HG02588 (cell line): ENCODE data around the gene F12.
A peak's percentile ranks its signal among the peaks of the same experiment; 100 is the strongest.
"Not testable (repeated sequence)": the region's sequence is repeated elsewhere in the genome, so short reads cannot be mapped to it uniquely, and the experiment has no call there.

Source experiments
- ATAC-seq: cut with Tn5 transposase; IDR thresholded peaks from one replicate; pipeline ENCODE4 v1.9.1; 2021; ENCODE audit warnings: mild to moderate bottlenecking, moderate library complexity; ENCODE audit not compliant: unreplicated experiment

The F12 gene

GRCh38 chr5:177417081-177417480 is 7.7 kb upstream of the F12 start:
- ATAC-seq, result not testable (repeated sequence)

DNA sequence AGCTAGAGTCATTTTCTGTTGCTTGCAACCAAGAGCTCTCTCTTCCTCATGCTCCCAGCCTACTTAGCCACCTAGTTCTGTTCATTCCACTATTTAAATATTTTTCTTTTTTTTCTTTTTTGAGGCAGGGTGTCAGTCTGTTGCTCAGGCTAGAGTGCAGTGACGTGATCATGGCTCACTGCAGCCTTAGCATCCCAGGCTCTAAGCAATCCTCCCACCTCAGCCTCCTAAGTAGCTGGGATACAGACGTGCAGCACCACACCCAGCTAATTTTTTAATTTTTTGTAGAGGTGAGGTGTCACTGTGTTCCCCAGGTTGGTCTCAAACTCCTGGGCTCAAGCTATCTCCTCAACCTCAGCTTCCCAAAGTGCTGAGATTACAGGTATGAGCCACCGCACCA is 5.1 kb upstream of the F12 start:
- no peak for ATAC-seq

DNA sequence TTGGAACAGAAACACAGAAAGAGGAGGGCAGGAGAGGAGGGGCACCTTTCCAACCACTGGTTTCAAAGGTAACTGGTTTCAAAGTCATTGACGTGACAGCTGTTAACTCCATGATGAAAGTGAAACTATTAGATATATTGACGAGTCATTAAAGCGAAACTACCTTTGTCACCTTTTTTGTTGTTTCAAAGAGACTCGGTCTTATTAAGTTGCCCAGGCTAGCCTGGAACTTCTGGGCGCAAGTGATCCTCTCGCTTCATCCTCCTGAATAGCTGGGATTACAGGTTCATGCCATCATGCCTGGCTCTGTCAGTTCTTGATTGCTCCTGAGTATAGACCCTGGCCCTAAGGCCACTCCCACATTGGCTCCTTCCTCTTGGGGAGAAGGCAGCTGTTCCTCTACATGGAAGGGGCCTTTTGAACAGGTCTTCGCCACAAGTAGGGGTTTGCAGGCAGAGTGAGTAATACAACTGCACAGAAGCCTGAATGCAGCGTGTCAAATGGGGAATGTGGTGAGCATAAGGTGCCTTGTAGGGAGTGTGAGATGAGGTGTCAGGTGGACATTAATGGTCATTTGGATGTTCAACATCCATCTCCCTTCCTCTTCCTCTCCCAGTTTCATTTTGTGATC is 3.4 kb upstream of the F12 start:
- ATAC-seq, result peak; percentile 53

DNA sequence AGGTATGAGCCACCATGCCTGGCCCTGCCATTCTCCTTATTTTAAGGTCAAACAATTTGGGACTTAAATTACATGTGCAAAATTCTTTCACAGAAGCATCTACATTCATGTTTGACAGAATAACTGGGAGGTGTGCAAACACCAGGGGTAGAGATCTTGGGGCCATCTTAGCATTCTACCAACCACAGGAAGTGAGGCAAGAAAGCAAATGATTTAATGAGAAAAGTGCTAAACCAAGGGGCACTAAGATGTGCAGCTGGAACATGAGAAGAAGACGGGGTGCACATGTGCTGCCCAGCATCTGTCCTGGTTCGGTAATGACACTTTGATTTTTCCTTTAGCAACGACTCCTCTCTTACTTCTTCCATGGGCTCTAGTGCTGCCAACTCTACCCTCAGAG is 1.2 kb upstream of the F12 start:
- ATAC-seq, result no peak

- no peak for ATAC-seq
Measured at GRCh38 chr5:177405805-177406204, 3.6 kb downstream of the F12 start.

- ATAC-seq, result no peak
Measured at GRCh38 chr5:177405312-177405711, 4.1 kb downstream of the F12 start.

GRCh38 chr5:177404641-177405179 is 4.7 kb downstream of the F12 start:
- no peak for ATAC-seq

GRCh38 chr5:177403792-177404640 is 5.3 kb downstream of the F12 start:
- ATAC-seq, result peak; percentile 71

- peak; percentile 16 for ATAC-seq
Measured at GRCh38 chr5:177403102-177403791, 6.1 kb downstream of the F12 start.

GRCh38 chr5:177402271-177403043 is 6.9 kb downstream of the F12 start:
- no peak for ATAC-seq

DNA sequence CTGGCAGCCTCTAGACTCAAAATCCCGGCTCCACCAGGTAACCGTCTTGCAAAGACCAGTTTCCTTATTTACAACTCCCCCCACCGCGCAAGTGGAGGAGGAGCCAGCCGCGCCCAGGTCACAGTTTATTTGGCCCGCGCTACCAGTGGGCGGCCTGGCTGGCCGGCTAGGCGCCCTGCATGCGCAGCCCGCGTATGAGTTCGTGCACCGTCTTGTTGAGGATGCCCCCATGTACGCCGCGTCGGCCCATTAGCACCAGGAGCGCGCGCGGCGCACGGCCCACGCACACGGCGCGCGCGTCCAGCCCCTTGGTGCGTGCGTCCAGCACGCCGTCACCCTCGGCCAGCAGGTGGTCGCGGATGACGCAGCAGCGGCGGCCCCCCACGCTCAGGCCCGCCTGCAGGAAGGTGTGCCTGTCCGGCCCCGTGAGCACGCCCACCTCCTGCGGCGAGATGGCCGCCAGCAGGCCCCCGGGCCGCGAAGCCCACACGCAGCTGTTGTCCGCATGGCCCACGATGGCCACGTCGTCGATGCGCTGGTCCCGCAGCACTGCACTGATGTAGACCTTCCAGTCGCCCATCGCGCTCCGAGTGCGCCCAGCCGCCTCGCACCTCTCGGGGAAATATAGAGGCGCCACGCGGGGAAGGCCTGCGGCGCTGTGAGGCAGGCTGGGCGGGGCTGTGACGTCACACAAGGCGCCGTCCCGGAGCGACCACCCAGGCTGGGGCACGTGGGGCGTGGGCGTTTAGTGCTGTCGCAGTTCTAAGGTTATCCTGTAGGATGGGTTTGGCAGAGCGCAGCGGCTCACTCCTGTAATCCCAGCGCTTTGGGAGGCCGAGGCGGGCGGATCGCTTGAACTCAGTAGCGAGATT is 9.1 kb downstream of the F12 start, which contains the start of gene PFN3:
TSS of gene PFN3 (minus strand) at position 665 of the 872 bp plus-strand sequence. CDS start at position 580, 85 bp downstream.
- ATAC-seq, result no peak

GRCh38 chr5:177397875-177398390 is 11.4 kb downstream of the F12 start:
- no peak for ATAC-seq

DNA sequence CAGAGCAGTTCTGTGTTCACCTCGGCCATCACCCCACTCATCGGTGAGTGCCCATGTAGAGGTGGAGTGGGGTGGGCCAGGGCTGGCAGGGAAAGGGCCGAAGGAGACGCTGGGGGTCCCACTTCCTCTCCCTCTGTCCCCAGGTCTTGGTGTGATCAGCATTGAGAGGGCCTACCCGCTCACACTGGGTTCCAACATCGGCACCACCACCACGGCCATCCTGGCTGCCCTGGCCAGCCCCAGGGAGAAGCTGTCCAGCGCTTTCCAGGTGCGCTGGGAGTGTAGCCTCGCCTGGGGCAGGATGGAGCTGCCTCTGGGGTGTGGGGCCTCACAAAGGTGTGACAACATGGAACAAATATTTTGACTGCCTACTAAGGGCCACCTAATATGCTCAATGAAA is 12.6 kb downstream of the F12 start:
- no peak for ATAC-seq

GRCh38 chr5:177396078-177396477 is 13.3 kb downstream of the F12 start:
- ATAC-seq, result no peak

GRCh38 chr5:177393990-177394389 is 15.4 kb downstream of the F12 start:
- ATAC-seq, result no peak

- no peak for ATAC-seq
Measured at GRCh38 chr5:177393206-177393765, 16.1 kb downstream of the F12 start.

- no peak for ATAC-seq
Measured at GRCh38 chr5:177392765-177393164, 16.6 kb downstream of the F12 start.

DNA sequence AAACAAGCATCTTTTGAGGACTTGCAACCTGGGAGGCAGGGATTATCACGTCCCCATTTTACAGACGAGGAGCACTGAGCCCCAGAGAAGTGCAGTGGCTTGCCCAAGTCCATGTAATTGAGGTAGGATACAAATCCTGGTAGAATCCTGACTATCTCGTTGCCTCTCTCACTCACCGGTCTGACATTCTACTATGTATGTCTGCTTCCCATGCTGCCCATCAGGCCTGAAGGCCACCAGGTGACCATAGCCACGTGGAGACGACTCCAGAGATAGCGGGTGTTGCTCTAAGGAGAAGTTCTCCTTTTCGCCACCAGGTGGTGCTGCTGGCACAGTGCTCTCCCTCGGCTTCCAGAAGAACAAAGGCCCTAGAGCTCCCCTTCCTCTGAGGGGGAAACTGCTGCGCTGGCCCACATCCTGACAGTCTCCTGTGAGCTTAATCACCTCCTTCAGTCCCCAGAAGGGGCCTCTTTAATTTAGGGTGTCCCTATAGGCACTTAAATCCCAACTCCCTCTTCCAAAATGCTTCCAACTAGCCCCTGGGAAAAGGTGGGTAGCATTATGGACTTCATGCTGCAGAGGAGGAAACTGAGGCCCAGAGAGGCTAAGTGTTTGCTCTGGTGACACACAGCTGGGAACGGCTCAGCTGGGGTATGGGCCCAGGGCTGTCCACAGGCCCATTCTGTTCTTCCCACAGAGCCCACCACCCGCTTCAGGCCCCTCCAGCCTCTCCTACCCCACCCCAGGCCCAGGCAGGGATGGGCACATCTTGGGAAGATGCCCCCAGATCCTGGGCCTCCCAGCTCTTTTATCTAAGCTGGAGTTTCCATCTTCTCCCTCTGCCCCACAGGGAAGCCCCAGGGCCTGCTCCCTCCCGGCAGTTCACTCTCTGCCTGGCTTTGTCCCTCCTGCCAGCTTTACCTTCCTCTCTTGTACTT is 18.7 kb downstream of the F12 start:
- ATAC-seq, result peak; percentile 59
